ENCODE results near the gene MAPK11. TPM values are rescaled to one million over a fixed set of nuclear protein-coding genes. Genes with fewer than 3 reads are reported as not detected.

MAPK11 gene
- total RNA-seq, 1 donor, result 3.0 TPM

DNA sequence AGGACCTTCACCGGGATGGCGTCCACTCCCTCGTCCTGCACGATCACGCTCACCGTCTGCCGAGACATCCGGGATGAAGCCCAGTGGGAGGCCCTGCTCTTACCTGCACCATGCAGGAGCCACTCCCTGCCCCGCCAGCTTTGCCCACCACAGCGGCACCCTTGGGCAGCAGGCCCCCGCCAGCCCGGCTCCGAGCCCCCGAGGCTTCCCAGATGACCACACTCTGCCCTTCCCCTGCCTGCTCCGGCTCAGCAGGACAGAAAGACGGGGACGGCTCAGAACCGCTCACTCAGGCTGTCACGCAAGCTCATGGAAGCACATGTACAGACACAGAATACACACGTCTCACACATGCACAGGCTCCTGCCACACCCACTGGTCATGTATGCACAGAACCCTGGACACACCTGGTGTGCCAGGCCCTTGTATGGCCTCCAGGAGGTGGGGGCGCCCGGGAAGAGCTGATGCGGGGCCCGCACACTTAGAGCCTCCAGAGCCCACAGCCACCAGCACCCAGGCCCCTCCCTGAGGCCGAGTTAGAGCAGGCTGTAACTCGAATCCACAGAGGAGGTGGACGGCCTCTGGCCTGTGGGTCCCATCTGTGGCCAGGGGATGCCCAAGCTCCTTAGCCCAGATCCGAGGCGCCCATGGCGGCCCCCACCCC lies 8.9 kb upstream of the MAPK11 start:
- TF ChIP-seq, protein P1, sequence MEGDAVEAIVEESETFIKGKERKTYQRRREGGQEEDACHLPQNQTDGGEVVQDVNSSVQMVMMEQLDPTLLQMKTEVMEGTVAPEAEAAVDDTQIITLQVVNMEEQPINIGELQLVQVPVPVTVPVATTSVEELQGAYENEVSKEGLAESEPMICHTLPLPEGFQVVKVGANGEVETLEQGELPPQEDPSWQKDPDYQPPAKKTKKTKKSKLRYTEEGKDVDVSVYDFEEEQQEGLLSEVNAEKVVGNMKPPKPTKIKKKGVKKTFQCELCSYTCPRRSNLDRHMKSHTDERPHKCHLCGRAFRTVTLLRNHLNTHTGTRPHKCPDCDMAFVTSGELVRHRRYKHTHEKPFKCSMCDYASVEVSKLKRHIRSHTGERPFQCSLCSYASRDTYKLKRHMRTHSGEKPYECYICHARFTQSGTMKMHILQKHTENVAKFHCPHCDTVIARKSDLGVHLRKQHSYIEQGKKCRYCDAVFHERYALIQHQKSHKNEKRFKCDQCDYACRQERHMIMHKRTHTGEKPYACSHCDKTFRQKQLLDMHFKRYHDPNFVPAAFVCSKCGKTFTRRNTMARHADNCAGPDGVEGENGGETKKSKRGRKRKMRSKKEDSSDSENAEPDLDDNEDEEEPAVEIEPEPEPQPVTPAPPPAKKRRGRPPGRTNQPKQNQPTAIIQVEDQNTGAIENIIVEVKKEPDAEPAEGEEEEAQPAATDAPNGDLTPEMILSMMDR (IDR thresholded peaks at IDR 0.05; ENCODE audit: insufficient read depth, low read length), result no peak
- no peak overlapping the region for H3K4me3 ChIP-seq (ENCODE audit: low read depth, low read length)

DNA sequence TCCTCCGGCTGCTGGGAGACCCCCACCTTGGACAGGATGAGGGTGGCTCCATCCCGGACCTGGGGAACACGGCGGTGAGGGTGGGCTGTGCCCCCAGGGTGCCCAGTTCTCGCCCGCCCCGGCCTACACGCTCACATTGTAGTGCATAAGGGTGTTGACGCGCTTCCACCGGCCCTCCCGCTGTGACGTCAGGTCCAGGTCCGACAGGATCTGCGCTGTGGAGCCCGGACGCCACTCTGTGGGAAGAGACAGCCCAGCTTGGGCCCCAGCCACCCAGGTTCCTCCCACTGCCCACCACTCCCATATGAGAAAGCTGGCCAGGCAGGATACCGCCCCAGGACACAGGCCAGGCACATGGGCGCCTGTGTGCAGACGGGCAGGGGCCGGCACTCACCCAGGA lies 8.3 kb upstream of the MAPK11 start:
- TF ChIP-seq, protein P1 (IDR thresholded peaks at IDR 0.05; ENCODE audit: insufficient read depth, low read length), result no peak
- DNase-seq (ENCODE audit: low read depth), result no peak
- H3K4me3 ChIP-seq (ENCODE audit: low read depth, low read length), result no peak overlapping the region

More for the DNA sequence above, 8.9 kb upstream of the MAPK11 start:
- DNase-seq (ENCODE audit: low read depth), result no peak

GRCh38 chr22:50277761-50278160 lies 7.6 kb upstream of the MAPK11 start:
- no peak for DNase-seq (ENCODE audit: low read depth)
- TF ChIP-seq, protein P1 (IDR thresholded peaks at IDR 0.05; ENCODE audit: insufficient read depth, low read length), result no peak

GRCh38 chr22:50276143-50276542 lies 6.0 kb upstream of the MAPK11 start:
- no peak overlapping the region for H3K4me3 ChIP-seq (ENCODE audit: low read depth, low read length)
- DNase-seq (ENCODE audit: low read depth), result peak; percentile 33
- TF ChIP-seq, protein P1 (IDR thresholded peaks at IDR 0.05; ENCODE audit: insufficient read depth, low read length), result peak; percentile 32

More at GRCh38 chr22:50277761-50278160, 7.6 kb upstream of the MAPK11 start:
- H3K4me3 ChIP-seq (ENCODE audit: low read depth, low read length), result no peak overlapping the region

DNA sequence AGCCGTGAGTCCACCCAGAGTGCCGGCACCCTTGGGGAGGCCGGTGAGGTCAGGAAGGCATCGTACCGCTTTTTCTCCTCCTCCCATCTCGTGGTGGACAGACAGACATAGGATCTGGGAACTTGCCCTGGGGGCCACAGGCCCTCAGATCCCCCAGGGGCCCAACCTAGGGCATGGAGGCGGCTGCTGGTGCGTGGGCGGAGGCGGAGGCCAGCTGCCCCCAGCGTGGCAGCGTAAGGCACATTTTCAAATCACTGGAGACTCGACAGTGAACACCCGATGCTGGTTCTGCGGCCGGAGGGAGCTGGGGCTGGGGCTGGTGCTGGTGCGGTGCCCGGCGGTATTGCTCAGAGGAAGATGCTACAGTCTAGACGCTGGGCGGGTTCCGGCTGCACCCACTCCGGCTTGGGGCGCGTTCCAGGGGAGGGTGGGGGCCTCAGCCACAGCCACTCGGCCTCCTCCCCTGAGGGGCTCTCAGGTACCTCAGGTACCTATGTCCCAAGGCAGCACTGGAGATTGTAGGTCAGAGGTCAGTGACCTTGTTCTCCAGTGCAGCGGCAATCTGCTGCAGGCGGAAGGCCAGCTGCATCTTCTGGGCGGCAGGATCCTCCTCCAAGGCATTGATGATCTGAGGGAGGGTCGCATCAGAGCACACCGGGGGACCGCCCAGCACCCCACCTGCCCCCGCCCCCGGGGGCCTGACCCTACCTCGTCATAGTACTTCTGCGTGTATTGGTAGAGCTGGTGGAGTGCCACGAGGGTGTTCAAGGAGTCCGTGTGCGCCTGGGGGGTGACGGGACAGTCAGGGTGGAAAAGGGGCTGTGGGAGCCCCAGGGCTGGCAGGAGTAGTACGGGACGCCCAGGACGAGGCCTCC lies 5.2 kb upstream of the MAPK11 start:
- no peak for DNase-seq (ENCODE audit: low read depth)
- TF ChIP-seq, protein P1 (IDR thresholded peaks at IDR 0.05; ENCODE audit: insufficient read depth, low read length), result no peak
- H3K4me3 ChIP-seq (ENCODE audit: low read depth, low read length), result no peak overlapping the region

DNA sequence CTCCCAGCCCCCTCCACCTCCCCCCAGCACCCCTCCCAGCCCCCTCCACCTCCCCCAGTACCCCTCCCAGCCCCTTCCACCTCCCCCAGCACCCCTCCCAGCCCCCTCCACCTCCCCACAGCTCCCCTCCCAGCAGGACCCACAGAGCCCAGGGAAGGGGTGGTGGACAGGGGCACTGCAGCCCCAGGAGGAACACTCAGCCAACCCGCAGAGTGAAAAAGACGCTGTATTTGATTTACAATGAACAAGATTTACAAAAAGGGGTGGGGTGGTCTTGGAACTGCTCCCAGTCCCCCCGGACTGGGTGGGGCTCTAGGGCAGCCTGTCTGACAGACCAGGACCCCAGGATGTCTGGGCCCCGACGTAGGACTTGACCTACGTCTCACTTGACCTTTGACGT lies 4.6 kb upstream of the MAPK11 start:
- TF ChIP-seq, protein P1 (IDR thresholded peaks at IDR 0.05; ENCODE audit: insufficient read depth, low read length), result no peak
- H3K4me3 ChIP-seq (ENCODE audit: low read depth, low read length), result no peak overlapping the region
- no peak for DNase-seq (ENCODE audit: low read depth)

Measured in fibroblast of the aortic adventitia (primary cell).